RWPE2 (cell line): Measurements from ENCODE around the gene UXS1.
"Not testable (repeated sequence)": the region's sequence is repeated elsewhere in the genome, so short reads cannot be mapped to it uniquely, and the experiment has no call there.

Source experiments
- ATAC-seq: fragments of 200-7000 bp; cut with Tn5 transposase; 3 replicates; pipeline ENCODE4 v1.9.1; 2021; ENCODE audit warnings: low read depth
- DNase-seq: peaks from one replicate; pipeline ENCODE4 v3.0.0-alpha.2; 2020; ENCODE audit warnings: low spot score
- H3K27ac ChIP-seq: fragments of 450-650 bp; 2 replicates; pipeline ENCODE4 v1.5.1; 2017; ENCODE audit warnings: mild to moderate bottlenecking; ENCODE audit not compliant: poor library complexity, severe bottlenecking
- H3K27me3 ChIP-seq: fragments of 250-450 bp; sonication (Bioruptor Pico); 2 replicates; pipeline ENCODE4 v1.5.1; 2021; ENCODE audit warnings: mild to moderate bottlenecking, moderate library complexity; ENCODE audit not compliant: insufficient read depth, poor library complexity, severe bottlenecking
- H3K36me3 ChIP-seq: fragments of 250-450 bp; sonication (Bioruptor Pico); 2 replicates; pipeline ENCODE4 v1.5.1; 2020; ENCODE audit warnings: low read depth, mild to moderate bottlenecking, moderate library complexity
- H3K4me1 ChIP-seq: fragments of 250-450 bp; sonication (Bioruptor Pico); 2 replicates; pipeline ENCODE4 v1.5.1; 2021; ENCODE audit warnings: mild to moderate bottlenecking, moderate library complexity; ENCODE audit not compliant: insufficient read depth, poor library complexity, severe bottlenecking
- H3K4me3 ChIP-seq: fragments of 250-450 bp; sonication (Bioruptor Pico); 2 replicates; pipeline ENCODE4 v1.5.1; 2021; ENCODE audit warnings: mild to moderate bottlenecking, moderate library complexity; ENCODE audit not compliant: severe bottlenecking
- H3K9me3 ChIP-seq: fragments of 250-450 bp; sonication (Bioruptor Pico); 2 replicates; pipeline ENCODE4 v1.5.1; 2021; ENCODE audit warnings: mild to moderate bottlenecking, moderate library complexity; ENCODE audit not compliant: severe bottlenecking
- CTCF ChIP-seq: fragments of 450-650 bp; IDR thresholded peaks from one replicate; pipeline ENCODE4 v1.5.1; 2017; ENCODE audit warnings: mild to moderate bottlenecking, moderate library complexity; ENCODE audit not compliant: poor library complexity, severe bottlenecking

Gene UXS1

GRCh38 chr2:106223347-106223746 lies 29.2 kb upstream of the UXS1 start:
- no peaks in the 10 kb centered on the region for H3K4me1 ChIP-seq
- ATAC-seq (no peak), DNase-seq (no peak)
- no peak overlapping the region for H3K4me3 ChIP-seq
- H3K27me3 ChIP-seq = no peaks in the 10 kb centered on the region
- no peak for TF ChIP-seq CTCF
- no peaks in the 10 kb centered on the region for H3K36me3 ChIP-seq
- no peaks in the 10 kb centered on the region for H3K9me3 ChIP-seq
- H3K27ac ChIP-seq = no peak overlapping the region

GRCh38 chr2:106222057-106222456 lies 28.0 kb upstream of the UXS1 start:
- not testable (repeated sequence) for H3K36me3 ChIP-seq, H3K4me1 ChIP-seq, H3K9me3 ChIP-seq, H3K27me3 ChIP-seq, H3K27ac ChIP-seq, DNase-seq, ATAC-seq, H3K4me3 ChIP-seq

- no peak for TF ChIP-seq CTCF
- H3K9me3 ChIP-seq = no peaks in the 10 kb centered on the region
- H3K4me1 ChIP-seq = no peaks in the 10 kb centered on the region
- DNase-seq = no peak
- no peaks in the 10 kb centered on the region for H3K36me3 ChIP-seq
- no peak overlapping the region for H3K27ac ChIP-seq
- no peak overlapping the region for H3K4me3 ChIP-seq
- ATAC-seq = no peak
- H3K27me3 ChIP-seq = no peaks in the 10 kb centered on the region
These were observed 25.7 kb upstream of the UXS1 start for GRCh38 chr2:106219813-106220212.

- H3K27ac ChIP-seq, H3K4me1 ChIP-seq, H3K27me3 ChIP-seq, DNase-seq, H3K4me3 ChIP-seq, H3K36me3 ChIP-seq, ATAC-seq, H3K9me3 ChIP-seq: not testable (repeated sequence)
These were observed 25.1 kb upstream of the UXS1 start for GRCh38 chr2:106219157-106219556.

GRCh38 chr2:106208874-106209273 lies 14.8 kb upstream of the UXS1 start:
- H3K27me3 ChIP-seq = peaks cover 3% of the 10 kb centered on the region
- no peaks in the 10 kb centered on the region for H3K36me3 ChIP-seq
- no peaks in the 10 kb centered on the region for H3K9me3 ChIP-seq
- no peak for TF ChIP-seq CTCF
- H3K27ac ChIP-seq = no peak overlapping the region
- H3K4me3 ChIP-seq = no peak overlapping the region
- H3K4me1 ChIP-seq = no peaks in the 10 kb centered on the region
- ATAC-seq = no peak
- DNase-seq = no peak

- no peak overlapping the region for H3K27ac ChIP-seq
- H3K36me3 ChIP-seq = no peaks in the 10 kb centered on the region
- H3K4me1 ChIP-seq = no peaks in the 10 kb centered on the region
- ATAC-seq (no peak), DNase-seq (no peak)
- no peaks in the 10 kb centered on the region for H3K9me3 ChIP-seq
- H3K4me3 ChIP-seq = no peak overlapping the region
- H3K27me3 ChIP-seq = peaks cover 3% of the 10 kb centered on the region
- no peak for TF ChIP-seq CTCF
These were observed 14.3 kb upstream of the UXS1 start for GRCh38 chr2:106208399-106208798.
